HG02973 (cell line): ENCODE measurements around the gene UFD1.

Experiments
- ATAC-seq: cut with Tn5 transposase; IDR thresholded peaks from one replicate; pipeline ENCODE4 v1.9.1; 2021; ENCODE audit warnings: moderate library complexity; ENCODE audit not compliant: unreplicated experiment

The UFD1 gene

GRCh38 chr22:19473578-19473977 lies 5.4 kb downstream of the UFD1 start:
- no peak for ATAC-seq

GRCh38 chr22:19472233-19472632 lies 6.8 kb downstream of the UFD1 start:
- ATAC-seq = no peak

GRCh38 chr22:19471572-19471971 lies 7.4 kb downstream of the UFD1 start:
- ATAC-seq = no peak

- no peak for ATAC-seq
Observed at GRCh38 chr22:19470010-19470409, 9.0 kb downstream of the UFD1 start.

- ATAC-seq = no peak
Observed at GRCh38 chr22:19469421-19469820, 9.6 kb downstream of the UFD1 start.

- ATAC-seq = no peak
Observed at GRCh38 chr22:19467912-19468311, 11.1 kb downstream of the UFD1 start.

GRCh38 chr22:19466848-19467752 lies 11.9 kb downstream of the UFD1 start:
- ATAC-seq = no peak

- no peak for ATAC-seq
Observed at GRCh38 chr22:19466126-19466716, 12.8 kb downstream of the UFD1 start.

GRCh38 chr22:19464975-19465374 lies 14.0 kb downstream of the UFD1 start:
- no peak for ATAC-seq

GRCh38 chr22:19464546-19464945 lies 14.4 kb downstream of the UFD1 start:
- no peak for ATAC-seq

- ATAC-seq = no peak
Observed at GRCh38 chr22:19463491-19464469, 15.2 kb downstream of the UFD1 start.

- no peak for ATAC-seq
Observed at GRCh38 chr22:19463008-19463407, 16.0 kb downstream of the UFD1 start.

GRCh38 chr22:19461506-19461905 lies 17.5 kb downstream of the UFD1 start:
- ATAC-seq = no peak

- ATAC-seq = no peak
Observed at GRCh38 chr22:19460036-19460435, 19.0 kb downstream of the UFD1 start.

GRCh38 chr22:19457828-19458428 lies 21.1 kb downstream of the UFD1 start:
- ATAC-seq = no peak

- no peak for ATAC-seq
Observed at GRCh38 chr22:19456541-19456940, 22.5 kb downstream of the UFD1 start.

- ATAC-seq = no peak
Observed at GRCh38 chr22:19455585-19456370, 23.2 kb downstream of the UFD1 start.

GRCh38 chr22:19455033-19455432 lies 24.0 kb downstream of the UFD1 start:
- no peak for ATAC-seq

GRCh38 chr22:19454156-19454555 lies 24.8 kb downstream of the UFD1 start:
- ATAC-seq = no peak

GRCh38 chr22:19453718-19454117 lies 25.3 kb downstream of the UFD1 start:
- no peak for ATAC-seq
